Breast epithelium (tissue), 4 donors: Measurements from ENCODE around the gene C5. TPM values are rescaled to one million over a fixed set of nuclear protein-coding genes. Genes with fewer than 3 reads are reported as not detected.

ENCODE experiments used
- DNase-seq, 2 donors: peaks; one replicate each; pipeline ENCODE4 v3.0.0-alpha.2; 2019; ENCODE audit warnings: low spot score in 2 of 2
- H3K27ac ChIP-seq, 2 donors: fragments of 200-600 bp; sonication (generic) in 1 of 2; one replicate each; pipeline ENCODE4 v1.5.1; 2016 to 2019; ENCODE audit warnings: mild to moderate bottlenecking in 1 of 2
- H3K27me3 ChIP-seq, 2 donors: fragments of 200-600 bp; sonication (generic) in 1 of 2; one replicate each; pipeline versions ENCODE4 v1.5.1 to v1.6.0; 2017 to 2019; ENCODE audit warnings: control low read depth in 1 of 2, mild to moderate bottlenecking in 1 of 2
- H3K36me3 ChIP-seq: fragments of 200-600 bp; one replicate; pipeline ENCODE4 v1.5.1; 2019
- H3K4me1 ChIP-seq, 2 donors: fragments of 200-600 bp; sonication (generic); one replicate each; pipeline ENCODE4 v1.5.1; 2016 to 2019; ENCODE audit warnings: control low read depth in 1 of 2
- H3K4me3 ChIP-seq, 3 donors: fragments of 200-600 bp; sonication (generic); 1 replicate in 2 of 3; 2 replicates in 1 of 3; pipeline ENCODE4 v1.5.1; 2016 to 2019; ENCODE audit warnings: mild to moderate bottlenecking in 3 of 3, moderate library complexity in 2 of 3
- H3K9me3 ChIP-seq, 2 donors: fragments of 200-600 bp; sonication (generic) in 1 of 2; one replicate each; pipeline ENCODE4 v1.5.1; 2016 to 2019; ENCODE audit warnings: control low read depth in 1 of 2
- CTCF ChIP-seq, 3 donors: fragments of 450-650 bp; IDR thresholded peaks; one replicate each; pipeline ENCODE4 v1.5.1; 2016 to 2017; ENCODE audit warnings: antibody characterized with exemption in 3 of 3, mild to moderate bottlenecking in 3 of 3, moderate library complexity in 3 of 3
- POLR2A ChIP-seq: fragments of 450-650 bp; IDR thresholded peaks from one replicate; pipeline ENCODE4 v1.6.1; 2016; ENCODE audit warnings: antibody characterized with exemption, mild to moderate bottlenecking, moderate library complexity
- POLR2AphosphoS5 ChIP-seq, 3 donors: sonication (generic); formaldehyde crosslinking; IDR thresholded peaks; one replicate each; pipeline ENCODE4 v1.6.1; 2017; ENCODE audit warnings: antibody characterized with exemption in 3 of 3
- intact Hi-C: fragments of 100-400 bp; cut with DNase I; formaldehyde crosslinking; loops from one replicate; pipeline ENCODE4 v1.15.1; 2023; ENCODE audit warnings: low total_unique reads
- total RNA-seq, 3 donors: library from RNA; depleted of rRNA; stranded (reverse); fragments of >200 nt; gene quantifications; one replicate each; pipeline ENCODE4 v1.1.0, GENCODE V29; 2016

C5 gene
- total RNA-seq, 3 donors from 2014 or later: 5.9 to 22.7 (median 13.2) TPM

GRCh38 chr9:120927269-120928014, 122.6 kb downstream of the C5 start:
- no peak for DNase-seq
- intact Hi-C loops: loop anchor here (2.0 kb wide), 1 partner anchor 59 kb away; no protein-coding TSS in a partner anchor
- Histone ChIP-seq H3K36me3 (no peaks in the 10 kb centered on the region), H3K4me3 (no peak overlapping the region), H3K27me3 (no peaks in the 10 kb centered on the region), H3K9me3 (no peaks in the 10 kb centered on the region), H3K27ac (peak overlapping the region; percentile 85 to 93), H3K4me1 (no peaks in the 10 kb centered on the region)
- TF ChIP-seq POLR2AphosphoS5 (IDR thresholded peaks at IDR 0.05) (no peak), POLR2A (no peak), CTCF (IDR thresholded peaks at IDR 0.05) (no peak)

GRCh38 chr9:120926397-120926928, 123.6 kb downstream of the C5 start, which contains the start of gene TRAF1:
TSS of gene TRAF1 (minus strand) at chr9:120926796. CDS start at chr9:120926075, 721 bp downstream.
- intact Hi-C loops: no loop called here

GRCh38 chr9:120925535-120926396, 124.3 kb downstream of the C5 start:
- DNase-seq: no peak
- peak overlapping the region in 1 of 2 donors; percentile 69 for H3K27ac ChIP-seq
- TF ChIP-seq POLR2A: no peak
- TF ChIP-seq POLR2AphosphoS5 (IDR thresholded peaks at IDR 0.05): no peak
- no peak for TF ChIP-seq CTCF (IDR thresholded peaks at IDR 0.05)
- H3K36me3 ChIP-seq: no peaks in the 10 kb centered on the region
- intact Hi-C loops: no loop called here
- H3K27me3 ChIP-seq: no peaks in the 10 kb centered on the region
- H3K4me1 ChIP-seq: no peaks in the 10 kb centered on the region
- no peaks in the 10 kb centered on the region for H3K9me3 ChIP-seq
- peak overlapping the region in 1 of 3 donors; percentile 13 for H3K4me3 ChIP-seq

More at GRCh38 chr9:120926397-120926928, 123.6 kb downstream of the C5 start, which contains the start of gene TRAF1:
- H3K27ac ChIP-seq: peak within 1 kb of the TSS; percentile 85 to 93
- TF ChIP-seq POLR2AphosphoS5 (IDR thresholded peaks at IDR 0.05): no peak
- no peak for TF ChIP-seq CTCF (IDR thresholded peaks at IDR 0.05)
- no peak for TF ChIP-seq POLR2A
- peak within 1 kb of the TSS in 1 of 3 donors; percentile 13 for H3K4me3 ChIP-seq
- H3K36me3 ChIP-seq: no peaks in the 10 kb centered on the region
- H3K9me3 ChIP-seq: no peaks in the 10 kb centered on the region
- no peaks in the 10 kb centered on the region for H3K4me1 ChIP-seq
- no peak for DNase-seq
- H3K27me3 ChIP-seq: no peaks in the 10 kb centered on the region

- Histone ChIP-seq H3K27ac (peak overlapping the region in 1 of 2 donors; percentile 2), H3K9me3 (no peaks in the 10 kb centered on the region), H3K36me3 (no peaks in the 10 kb centered on the region), H3K4me3 (no peak overlapping the region), H3K4me1 (no peaks in the 10 kb centered on the region), H3K27me3 (no peaks in the 10 kb centered on the region)
- no peak for DNase-seq
- TF ChIP-seq POLR2A (no peak), POLR2AphosphoS5 (IDR thresholded peaks at IDR 0.05) (no peak), CTCF (IDR thresholded peaks at IDR 0.05) (no peak)
- intact Hi-C loops: no loop called here
These were observed 125.2 kb downstream of the C5 start for GRCh38 chr9:120924698-120925534.
